Peyer's patch (tissue), 4 donors: ENCODE results near the gene MTMR6.

Experiments
- CTCF ChIP-seq, 6 experiments: fragments of 450-650 bp in 4 of 6; fragments of 200-600 bp in 2 of 6; sonication (generic) in 1 of 6; IDR thresholded peaks; one replicate each; pipeline ENCODE4 v1.5.1; 2017 to 2019; ENCODE audit warnings: antibody characterized with exemption in 6 of 6, mild to moderate bottlenecking in 3 of 6, moderate library complexity in 1 of 6
- POLR2A ChIP-seq, 2 donors: fragments of 450-650 bp; IDR thresholded peaks; one replicate each; pipeline ENCODE4 v1.5.1; 2017; ENCODE audit warnings: antibody characterized with exemption in 2 of 2, mild to moderate bottlenecking in 2 of 2, moderate library complexity in 2 of 2

- TF ChIP-seq CTCF (IDR thresholded peaks at IDR 0.05) (no peak), POLR2A (IDR thresholded peaks at IDR 0.05) (no peak)
Observed at GRCh38 chr13:25266706-25267105, 20.6 kb downstream of the MTMR6 start.
